H9 (cell line): ENCODE measurements around the gene TRIM42. TPM values are rescaled to one million over a fixed set of nuclear protein-coding genes. Genes with fewer than 3 reads are reported as not detected.

Experiments used
- DNase-seq: peaks from one replicate; pipeline ENCODE4 v3.0.0-alpha.2; 2017
- H2AFZ ChIP-seq: one replicate; pipeline ENCODE4 v1.6.1; 2013; ENCODE audit warnings: mild to moderate bottlenecking, low read length, control low read depth, moderate library complexity
- H2AK5ac ChIP-seq: 2 replicates; pipeline ENCODE4 v1.6.1; 2013; ENCODE audit warnings: low read length, control low read depth, mixed read lengths; ENCODE audit not compliant: insufficient read length
- H2BK120ac ChIP-seq: one replicate; pipeline ENCODE4 v1.6.1; 2013; ENCODE audit warnings: low read depth, mild to moderate bottlenecking, low read length, control low read depth, inconsistent platforms; ENCODE audit not compliant: poor library complexity, severe bottlenecking
- H2BK12ac ChIP-seq: 2 replicates; pipeline ENCODE4 v1.6.1; 2013; ENCODE audit warnings: low read length, control low read depth, mixed read lengths, low read depth; ENCODE audit not compliant: insufficient read length
- H2BK15ac ChIP-seq: 2 replicates; pipeline ENCODE4 v1.6.1; 2013; ENCODE audit warnings: low read depth, low read length, control low read depth
- H2BK20ac ChIP-seq: one replicate; pipeline ENCODE4 v1.6.1; 2013; ENCODE audit warnings: low read depth, mild to moderate bottlenecking, low read length, control low read depth, inconsistent platforms; ENCODE audit not compliant: poor library complexity, severe bottlenecking
- H2BK5ac ChIP-seq: 2 replicates; pipeline ENCODE4 v1.6.1; 2013; ENCODE audit warnings: low read length, control low read depth, mixed read lengths; ENCODE audit not compliant: insufficient read length
- H3K14ac ChIP-seq: 2 replicates; pipeline ENCODE4 v1.6.1; 2013; ENCODE audit warnings: low read length, control low read depth; ENCODE audit not compliant: insufficient read depth
- H3K18ac ChIP-seq: 2 replicates; pipeline ENCODE4 v1.6.1; 2013; ENCODE audit warnings: low read depth, mild to moderate bottlenecking, mixed read lengths, low read length, control low read depth; ENCODE audit not compliant: insufficient read length
- H3K23ac ChIP-seq: 2 replicates; pipeline ENCODE4 v1.6.1; 2013; ENCODE audit warnings: low read length, control low read depth, mixed read lengths, low read depth; ENCODE audit not compliant: insufficient read length
- H3K23me2 ChIP-seq: 2 replicates; pipeline ENCODE4 v1.6.1; 2013; ENCODE audit warnings: low read depth, mild to moderate bottlenecking, mixed read lengths, low read length, control low read depth; ENCODE audit not compliant: insufficient read length, poor library complexity, severe bottlenecking
- H3K27ac ChIP-seq: 2 replicates; pipeline ENCODE4 v1.5.1; 2013; ENCODE audit warnings: low read length, control low read depth, mixed read lengths, low read depth; ENCODE audit not compliant: insufficient read length
- H3K27me3 ChIP-seq: 2 replicates; pipeline ENCODE4 v1.6.1; 2013; ENCODE audit warnings: low read length, control low read depth, inconsistent platforms; ENCODE audit not compliant: insufficient read depth
- H3K4ac ChIP-seq: 2 replicates; pipeline ENCODE4 v1.6.1; 2013; ENCODE audit warnings: low read depth, mild to moderate bottlenecking, control low read depth, inconsistent platforms, low read length, moderate library complexity
- H3K4me1 ChIP-seq: 2 replicates; pipeline ENCODE4 v1.6.1; 2013; ENCODE audit warnings: low read length, control low read depth, inconsistent platforms; ENCODE audit not compliant: insufficient read depth
- H3K4me2 ChIP-seq: 2 replicates; pipeline ENCODE4 v1.6.1; 2013; ENCODE audit warnings: low read length, control low read depth, mixed read lengths; ENCODE audit not compliant: insufficient read length, insufficient read depth
- H3K56ac ChIP-seq: 2 replicates; pipeline ENCODE4 v1.6.1; 2013; ENCODE audit warnings: low read depth, mild to moderate bottlenecking, mixed read lengths, low read length, control low read depth; ENCODE audit not compliant: insufficient read length
- H3K79me1 ChIP-seq: 2 replicates; pipeline ENCODE4 v1.6.1; 2013; ENCODE audit warnings: low read depth, mild to moderate bottlenecking, moderate library complexity, low read length, control low read depth, inconsistent platforms; ENCODE audit not compliant: insufficient read depth, poor library complexity, severe bottlenecking
- H3K79me2 ChIP-seq: 2 replicates; pipeline ENCODE4 v1.6.1; 2013; ENCODE audit warnings: low read length, control low read depth, inconsistent platforms; ENCODE audit not compliant: insufficient read depth
- H3K9ac ChIP-seq: 2 replicates; pipeline ENCODE4 v1.6.1; 2013; ENCODE audit warnings: low read length, control low read depth, mixed read lengths; ENCODE audit not compliant: insufficient read length; ENCODE audit errors: extremely low read depth
- H3K9me3 ChIP-seq: one replicate; pipeline ENCODE4 v1.6.1; 2013; ENCODE audit warnings: low read depth, low read length, inconsistent platforms; ENCODE audit not compliant: control insufficient read depth
- H3T11ph ChIP-seq: one replicate; pipeline ENCODE4 v1.6.1; 2013; ENCODE audit warnings: mild to moderate bottlenecking, low read length, control low read depth, inconsistent platforms
- H4K20me1 ChIP-seq: one replicate; pipeline ENCODE4 v1.6.1; 2013; ENCODE audit not compliant: control insufficient read depth, insufficient read length, insufficient read depth
- H4K5ac ChIP-seq: 2 replicates; pipeline ENCODE4 v1.6.1; 2013; ENCODE audit warnings: low read depth, mild to moderate bottlenecking, mixed read lengths, low read length, control low read depth; ENCODE audit not compliant: insufficient read length
- H4K8ac ChIP-seq: replicated peaks from 2 replicates; pipeline ENCODE4 v1.6.1; 2013; ENCODE audit warnings: low read length, control low read depth, mixed read lengths, low read depth; ENCODE audit not compliant: insufficient read length
- H4K91ac ChIP-seq: 2 replicates; pipeline ENCODE4 v1.6.1; 2013; ENCODE audit warnings: low read depth, mild to moderate bottlenecking, moderate library complexity, mixed read lengths, low read length, control low read depth; ENCODE audit not compliant: insufficient read length
- H3K27ac Mint-ChIP-seq, 3 experiments: 2 replicates in 2 of 3; 3 replicates in 1 of 3; pipeline ENCODE4 v1.8.0; 2020 to 2021; ENCODE audit warnings: mixed read lengths in 3 of 3, mild to moderate bottlenecking in 1 of 3, moderate library complexity in 1 of 3
- H3K27me3 Mint-ChIP-seq: 2 replicates; pipeline ENCODE4 v1.8.0; 2021; ENCODE audit warnings: low read depth, mild to moderate bottlenecking, moderate library complexity, mixed read lengths
- H3K36me3 Mint-ChIP-seq, 3 experiments: 2 replicates in 2 of 3; 3 replicates in 1 of 3; pipeline ENCODE4 v1.8.0; 2020 to 2021; ENCODE audit warnings: low read depth in 3 of 3, mixed read lengths in 3 of 3; ENCODE audit not compliant: insufficient read depth in 1 of 3
- H3K4me1 Mint-ChIP-seq, 2 experiments: 2 replicates each; pipeline ENCODE4 v1.8.0; 2020; ENCODE audit warnings: mixed read lengths in 2 of 2
- H3K4me3 Mint-ChIP-seq, 2 experiments: 2 replicates in 1 of 2; 3 replicates in 1 of 2; pipeline ENCODE4 v1.8.0; 2020 to 2021; ENCODE audit warnings: mild to moderate bottlenecking in 2 of 2, mixed read lengths in 2 of 2, moderate library complexity in 1 of 2
- H3K9me3 Mint-ChIP-seq, 2 experiments: 2 replicates in 1 of 2; 3 replicates in 1 of 2; pipeline ENCODE4 v1.8.0; 2020; ENCODE audit warnings: mild to moderate bottlenecking in 2 of 2, mixed read lengths in 2 of 2, moderate library complexity in 1 of 2
- WGBS: extraction: QIAGEN DNeasy Blood & Tissue Kit; methylation state at CpG from one replicate; pipeline ENCODE4 v1.1.7; 2013; ENCODE audit warnings: missing lambda C conversion rate, low lambda C conversion rate, mixed read lengths; ENCODE audit not compliant: insufficient read length; ENCODE audit errors: extremely low coverage; 5-methylcytosine and 5-hydroxymethylcytosine counted together
- total RNA-seq: library from RNA; stranded (reverse); gene quantifications from 2 replicates; pipeline ENCODE4 v1.2.1, GENCODE V29; 2021
- TF ChIP-seq, protein P1 (sequence below): fragments of 200-600 bp; sonication (generic); conservative IDR thresholded peaks from 3 replicates; pipeline ENCODE4 v1.8.0; 2021; ENCODE audit warnings: antibody characterized with exemption, mild to moderate bottlenecking

Gene TRIM42
- total RNA-seq, 1 experiment from 2014 or later: not detected

GRCh38 chr3:140635276-140635675, 42.6 kb upstream of the TRIM42 start:
- Histone ChIP-seq H3K23ac (no peak overlapping the region), H2AFZ (no peak overlapping the region), H3K9ac (no peak overlapping the region), H2BK120ac (no peak overlapping the region), H3T11ph (no peak overlapping the region), H3K23me2 (no peaks in the 10 kb centered on the region), H3K56ac (no peak overlapping the region), H3K4ac (no peak overlapping the region), H4K8ac (no peak overlapping the region), H2BK5ac (no peak overlapping the region), H2BK12ac (no peak overlapping the region), H2BK15ac (no peak overlapping the region), H3K27me3 (no peaks in the 10 kb centered on the region), H3K79me1 (no peaks in the 10 kb centered on the region), H3K4me1 (no peaks in the 10 kb centered on the region), H4K20me1 (no peaks in the 10 kb centered on the region), H3K79me2 (no peaks in the 10 kb centered on the region), H2AK5ac (no peak overlapping the region), H3K9me3 (no peaks in the 10 kb centered on the region), H3K18ac (no peak overlapping the region), H3K4me2 (no peak overlapping the region), H4K91ac (no peak overlapping the region), H2BK20ac (no peak overlapping the region), H3K27ac (no peak overlapping the region), H3K14ac (no peak overlapping the region), H4K5ac (no peak overlapping the region)
- H3K4me1 Mint-ChIP-seq: peaks cover 0 to 8% of the 10 kb centered on the region in 2 experiments; a peak in 1 of 4 replicates
- no peaks in the 10 kb centered on the region for H3K36me3 Mint-ChIP-seq
- no peak overlapping the region for H3K27ac Mint-ChIP-seq
- no peak overlapping the region for H3K4me3 Mint-ChIP-seq
- H3K27me3 Mint-ChIP-seq: no peaks in the 10 kb centered on the region
- no peaks in the 10 kb centered on the region for H3K9me3 Mint-ChIP-seq
- TF ChIP-seq, protein P1, sequence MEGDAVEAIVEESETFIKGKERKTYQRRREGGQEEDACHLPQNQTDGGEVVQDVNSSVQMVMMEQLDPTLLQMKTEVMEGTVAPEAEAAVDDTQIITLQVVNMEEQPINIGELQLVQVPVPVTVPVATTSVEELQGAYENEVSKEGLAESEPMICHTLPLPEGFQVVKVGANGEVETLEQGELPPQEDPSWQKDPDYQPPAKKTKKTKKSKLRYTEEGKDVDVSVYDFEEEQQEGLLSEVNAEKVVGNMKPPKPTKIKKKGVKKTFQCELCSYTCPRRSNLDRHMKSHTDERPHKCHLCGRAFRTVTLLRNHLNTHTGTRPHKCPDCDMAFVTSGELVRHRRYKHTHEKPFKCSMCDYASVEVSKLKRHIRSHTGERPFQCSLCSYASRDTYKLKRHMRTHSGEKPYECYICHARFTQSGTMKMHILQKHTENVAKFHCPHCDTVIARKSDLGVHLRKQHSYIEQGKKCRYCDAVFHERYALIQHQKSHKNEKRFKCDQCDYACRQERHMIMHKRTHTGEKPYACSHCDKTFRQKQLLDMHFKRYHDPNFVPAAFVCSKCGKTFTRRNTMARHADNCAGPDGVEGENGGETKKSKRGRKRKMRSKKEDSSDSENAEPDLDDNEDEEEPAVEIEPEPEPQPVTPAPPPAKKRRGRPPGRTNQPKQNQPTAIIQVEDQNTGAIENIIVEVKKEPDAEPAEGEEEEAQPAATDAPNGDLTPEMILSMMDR: no peak
- WGBS: no CpG with 5 or more reads among the region's 5 CpGs
- DNase-seq: no peak
